Measurements from ENCODE around the gene DIP2C.
"Not testable (repeated sequence)": the region's sequence is repeated elsewhere in the genome, so short reads cannot be mapped to it uniquely, and the experiment has no call there.

The DIP2C gene

DNA sequence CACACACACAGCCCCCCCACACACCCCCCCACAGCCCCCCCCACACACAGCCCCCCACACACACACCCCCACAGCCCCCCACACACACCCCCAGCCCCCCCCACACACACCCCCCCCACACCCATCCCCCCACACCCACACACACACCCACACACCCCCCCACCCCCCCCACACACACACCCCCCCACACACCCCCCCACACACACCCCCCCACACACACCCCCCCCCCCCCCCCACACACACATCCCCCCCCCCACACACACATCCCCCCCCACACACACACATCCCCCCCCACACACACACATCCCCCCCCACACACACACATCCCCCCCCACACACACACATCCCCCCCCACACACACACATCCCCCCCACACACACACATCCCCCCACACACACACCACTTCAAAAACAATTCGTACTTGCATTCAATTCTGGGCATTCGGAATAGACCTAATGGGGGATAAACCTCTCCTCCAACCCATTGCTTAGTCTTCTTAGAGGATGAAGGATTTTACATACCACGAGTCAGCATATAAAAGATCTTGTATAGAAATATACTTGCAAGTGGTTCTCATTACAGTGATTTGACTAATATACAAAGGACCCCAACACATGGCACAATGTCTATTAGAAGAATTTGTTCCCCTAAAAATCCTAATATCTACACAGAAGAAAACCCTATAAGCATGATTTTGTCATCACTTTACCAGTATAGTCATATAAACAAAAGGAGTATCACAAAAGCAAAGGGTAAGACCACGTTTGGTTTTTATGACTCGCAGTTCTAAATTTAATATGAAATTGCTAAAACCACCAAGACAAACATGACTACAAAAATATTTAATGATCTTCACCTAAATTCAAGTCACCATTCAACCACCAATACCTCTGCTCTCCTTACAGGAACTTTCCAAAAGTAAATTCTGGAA lies 80.9 kb downstream of the DIP2C start:
- no peak for DNase-seq (ENCODE audit: low read depth)

GRCh38 chr10:607545-608185 lies 81.8 kb downstream of the DIP2C start:
- DNase-seq (ENCODE audit: low read depth), result no peak

DNA sequence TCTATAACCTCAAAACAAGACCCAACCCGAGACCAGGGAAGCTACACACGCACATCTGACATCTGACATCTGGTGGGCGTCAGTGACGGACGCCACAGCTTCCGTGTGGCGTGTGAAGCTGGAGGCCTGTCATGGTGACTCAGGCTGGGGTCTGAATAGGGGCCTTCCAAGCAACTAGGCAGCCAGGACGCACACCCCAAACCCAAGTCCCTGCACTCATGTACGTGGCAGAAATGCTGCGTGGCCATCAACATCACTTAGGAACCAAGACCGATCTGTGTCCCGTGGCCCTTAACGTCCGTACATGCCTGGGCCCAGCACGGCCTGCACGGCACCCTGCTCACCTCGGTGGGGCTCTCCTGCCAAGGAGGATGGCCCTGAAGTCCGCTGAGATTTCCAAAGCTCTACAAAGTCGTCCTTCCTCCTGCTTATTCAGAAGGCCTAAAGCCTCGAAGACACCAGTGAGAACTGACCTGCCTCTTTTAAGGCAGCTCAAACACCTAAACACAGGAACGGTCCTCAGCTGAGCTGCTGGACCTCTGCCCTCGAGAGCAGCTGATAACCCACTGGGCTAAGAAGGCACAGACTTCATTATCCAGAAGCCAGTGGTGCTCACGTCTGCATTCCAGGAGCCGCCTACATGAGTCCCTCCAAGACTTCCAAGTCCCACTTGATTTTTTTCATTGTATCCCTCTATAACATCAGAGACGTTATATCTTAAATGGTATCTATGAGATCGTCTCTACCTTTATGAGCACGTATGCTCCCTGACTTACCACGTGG lies 82.5 kb downstream of the DIP2C start:
- no peak for DNase-seq (ENCODE audit: low read depth)

GRCh38 chr10:605632-606325 lies 83.7 kb downstream of the DIP2C start:
- DNase-seq (ENCODE audit: low read depth), result no peak

DNA sequence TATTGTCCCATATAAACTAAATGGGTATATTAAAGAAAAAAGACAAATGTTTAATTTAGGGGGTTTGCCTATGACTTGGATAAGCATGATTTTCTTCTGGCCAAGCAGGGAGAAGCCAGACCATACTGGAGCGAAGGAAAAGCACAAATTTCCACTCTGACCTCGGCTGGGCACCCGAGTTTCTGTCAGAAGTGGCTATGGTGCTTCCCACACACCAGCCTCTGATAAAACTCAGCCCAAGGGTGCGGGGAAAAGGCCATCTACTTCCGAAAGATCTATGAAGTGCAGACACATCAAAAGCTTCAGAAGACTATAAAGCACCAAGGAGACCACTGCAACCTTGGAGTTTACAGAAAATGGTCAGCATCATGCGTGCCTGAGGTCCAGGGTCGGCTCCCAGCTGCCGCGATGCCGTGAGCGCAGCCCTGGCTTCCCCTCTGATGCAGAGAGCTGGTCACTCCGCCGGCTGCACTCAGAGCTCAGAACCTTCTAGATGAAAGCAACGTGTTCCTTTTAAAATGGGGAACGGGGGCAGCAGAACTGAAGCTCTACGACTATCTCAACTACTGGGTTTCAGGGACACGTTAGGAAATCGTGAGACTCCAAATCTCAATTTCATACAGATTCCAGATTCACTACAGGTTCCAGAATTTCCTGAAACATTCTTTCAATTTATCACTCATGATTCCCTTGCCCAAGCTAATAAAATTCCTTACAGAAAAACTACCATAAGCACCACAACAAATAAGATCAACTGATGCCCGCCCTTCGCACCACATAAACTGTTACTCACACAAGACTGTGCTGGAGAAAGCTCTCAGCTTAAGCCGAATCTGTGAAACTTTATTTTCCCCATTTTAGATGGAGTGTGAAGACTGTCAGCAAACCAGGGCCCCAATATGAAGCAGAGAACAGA lies 84.5 kb downstream of the DIP2C start:
- no peak for DNase-seq (ENCODE audit: low read depth)

- DNase-seq (ENCODE audit: low read depth), result no peak
These were observed 85.7 kb downstream of the DIP2C start for GRCh38 chr10:603745-604144.

GRCh38 chr10:602391-603005 lies 87.0 kb downstream of the DIP2C start:
- DNase-seq (ENCODE audit: low read depth), result no peak

DNA sequence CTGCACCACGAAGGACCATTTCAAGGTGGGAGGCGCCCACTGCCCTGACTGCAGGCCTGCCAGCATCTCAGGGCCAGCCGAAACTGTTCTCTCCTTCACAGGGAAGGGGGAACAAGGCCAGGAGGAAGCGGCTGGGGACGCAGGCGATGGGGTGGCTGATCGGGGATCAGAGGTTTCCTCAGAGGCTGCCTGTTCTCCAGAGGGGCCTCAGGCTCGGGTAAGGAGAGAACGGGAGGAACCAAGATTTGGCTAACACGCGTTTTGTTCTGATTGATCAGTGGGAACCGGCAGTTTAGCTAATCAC lies 87.9 kb downstream of the DIP2C start:
- DNase-seq (ENCODE audit: low read depth), result no peak

DNA sequence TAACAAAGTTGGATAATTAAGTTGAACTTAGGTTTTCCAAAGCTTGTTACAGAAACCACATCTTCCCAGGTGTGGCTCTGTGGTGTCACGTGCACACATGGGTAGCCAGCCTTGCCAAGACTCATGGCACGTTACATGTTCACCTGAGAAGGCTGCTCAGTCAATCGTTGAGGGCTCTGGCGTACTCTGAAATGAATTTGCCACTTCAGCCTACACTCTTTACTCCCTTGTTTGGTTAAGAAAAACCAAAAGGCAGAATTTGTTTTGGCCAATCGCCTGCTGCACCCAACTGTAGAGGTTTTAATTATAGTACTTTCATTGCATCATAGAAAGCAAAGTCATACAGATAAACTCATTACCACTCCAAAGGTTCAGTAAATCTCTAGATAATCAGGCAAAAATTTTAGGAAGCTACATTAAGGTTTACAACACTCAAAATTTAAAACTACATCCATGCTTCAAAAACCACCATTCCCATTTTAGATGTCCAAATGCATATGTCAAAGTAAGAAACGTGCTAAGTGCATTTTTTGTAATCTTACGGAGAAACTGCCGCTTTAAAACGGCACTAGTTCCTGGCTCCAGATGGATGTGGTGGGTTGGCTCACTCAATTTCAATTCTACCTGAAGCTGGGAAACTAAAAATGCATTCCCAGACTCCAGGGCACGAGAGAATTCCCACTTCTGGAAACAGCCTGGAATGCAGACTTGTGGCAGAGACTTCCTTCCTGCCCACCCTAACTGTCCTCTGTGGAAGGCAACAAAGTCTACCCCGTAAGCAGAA lies 88.4 kb downstream of the DIP2C start:
- no peak for DNase-seq (ENCODE audit: low read depth)

DNA sequence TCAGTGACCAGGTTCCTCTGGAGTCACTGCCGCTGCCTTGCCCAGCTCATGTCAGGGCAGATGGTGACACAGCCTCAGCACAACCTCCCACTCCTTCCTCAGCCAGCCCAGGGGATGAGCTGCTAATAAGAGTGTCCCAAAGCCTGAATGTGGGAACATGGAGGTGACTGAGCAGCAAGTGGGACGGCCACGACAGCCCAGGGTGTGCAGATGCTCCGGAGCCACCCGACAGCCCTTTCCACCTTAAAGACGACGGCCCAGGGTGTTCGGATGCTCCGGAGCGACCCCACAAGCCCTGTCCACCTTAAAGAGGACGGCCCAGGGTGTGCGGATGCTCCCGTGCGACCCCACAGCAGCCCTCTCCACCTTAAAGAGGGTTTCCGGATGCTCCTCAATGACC lies 89.2 kb downstream of the DIP2C start:
- DNase-seq (ENCODE audit: low read depth), result no peak

DNA sequence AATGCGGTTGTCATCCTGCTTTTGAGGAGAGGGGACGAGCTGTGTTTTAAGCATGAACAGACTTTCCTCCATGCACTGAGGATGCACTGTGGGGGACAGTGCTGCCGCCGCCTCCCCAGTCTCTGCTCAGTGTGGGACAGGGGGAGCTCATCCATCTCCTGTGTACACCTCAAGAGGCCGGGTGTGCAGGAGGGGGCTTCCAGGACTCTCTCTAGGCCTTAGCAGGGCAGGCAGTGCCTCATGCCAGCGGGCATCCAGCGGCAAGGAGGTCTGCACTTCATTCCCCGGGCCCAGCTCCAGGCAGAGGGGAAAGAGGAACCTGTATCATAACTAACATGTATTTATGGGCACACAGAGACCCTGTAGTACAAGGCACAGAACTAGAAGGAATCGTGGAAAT lies 89.7 kb downstream of the DIP2C start:
- no peak for DNase-seq (ENCODE audit: low read depth)

GRCh38 chr10:598415-599170 lies 90.9 kb downstream of the DIP2C start:
- no peak for DNase-seq (ENCODE audit: low read depth)

GRCh38 chr10:597976-598375 lies 91.5 kb downstream of the DIP2C start:
- no peak for DNase-seq (ENCODE audit: low read depth)

- DNase-seq (ENCODE audit: low read depth), result no peak
These were observed 92.6 kb downstream of the DIP2C start for GRCh38 chr10:596725-597345.

DNA sequence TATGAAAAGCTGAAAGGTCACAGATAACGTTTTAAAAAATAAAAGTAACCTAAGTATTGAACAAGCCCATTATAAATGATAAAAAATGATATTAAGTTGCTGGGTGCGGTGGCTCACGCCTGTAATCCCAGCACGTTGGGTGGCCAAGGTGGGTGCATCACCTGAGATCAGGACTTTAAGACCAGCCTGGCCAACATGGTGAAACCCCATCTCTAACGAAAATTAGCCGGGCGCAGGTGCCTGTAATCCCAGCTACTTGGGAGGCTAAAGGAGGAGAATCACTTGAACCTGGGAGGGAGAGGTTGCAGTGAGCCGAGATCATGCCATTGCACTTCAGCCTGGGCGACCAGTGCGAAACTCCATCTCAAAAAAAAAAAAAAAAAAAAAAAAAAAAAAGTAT lies 93.3 kb downstream of the DIP2C start:
- not testable (repeated sequence) for DNase-seq (ENCODE audit: low read depth)

DNA sequence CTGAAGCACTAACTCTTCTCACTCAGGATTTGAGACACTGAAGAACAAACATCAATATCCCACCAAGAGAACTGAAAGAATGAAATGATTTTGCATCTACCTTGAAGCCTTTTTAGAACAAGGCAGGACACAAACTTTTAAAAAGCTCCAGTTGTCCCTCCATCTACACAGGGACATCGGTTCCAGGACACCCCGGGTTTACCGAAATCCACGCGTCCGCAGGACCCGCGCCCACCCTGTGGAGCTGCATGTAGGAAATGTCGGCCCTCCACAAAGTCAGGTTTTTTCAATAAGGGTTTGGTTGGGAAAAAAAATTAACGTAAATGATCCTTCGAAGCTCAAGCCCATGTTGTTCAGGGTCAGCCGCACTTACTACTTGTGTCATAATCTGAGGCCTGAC lies 94.0 kb downstream of the DIP2C start:
- no peak for DNase-seq (ENCODE audit: low read depth)

- DNase-seq (ENCODE audit: low read depth), result no peak
These were observed 94.7 kb downstream of the DIP2C start for GRCh38 chr10:594584-595270.

DNA sequence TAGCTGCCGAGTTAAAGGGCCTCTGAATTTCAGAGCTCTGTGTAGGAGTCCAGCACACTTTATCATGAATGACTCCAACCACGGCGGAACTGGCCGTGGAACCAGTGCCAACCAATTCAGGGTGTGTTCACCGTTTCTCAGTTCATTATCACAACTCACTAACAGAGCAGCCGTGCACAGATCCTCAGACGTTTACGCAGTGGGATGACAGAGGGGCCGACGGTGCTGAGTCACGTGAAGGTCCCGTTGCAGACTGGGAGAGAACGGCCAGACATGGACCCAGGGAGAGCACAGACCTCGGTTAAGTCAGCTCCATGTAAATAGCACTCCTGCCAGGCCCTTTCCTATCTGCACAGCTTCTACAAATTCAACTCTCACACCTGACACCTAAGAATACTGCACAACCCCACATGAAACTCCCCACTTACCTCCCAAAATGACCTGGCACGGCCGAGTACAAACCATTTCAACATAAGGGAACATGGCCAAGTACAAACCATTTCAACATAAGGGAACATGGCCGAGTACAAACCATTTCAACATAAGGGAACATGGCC lies 95.5 kb downstream of the DIP2C start:
- DNase-seq (ENCODE audit: low read depth), result no peak
